ENCODE measurements around the gene TCEAL8.
"Not testable (repeated sequence)": the region's sequence is repeated elsewhere in the genome, so short reads cannot be mapped to it uniquely, and the experiment has no call there.

TCEAL8 gene

DNA sequence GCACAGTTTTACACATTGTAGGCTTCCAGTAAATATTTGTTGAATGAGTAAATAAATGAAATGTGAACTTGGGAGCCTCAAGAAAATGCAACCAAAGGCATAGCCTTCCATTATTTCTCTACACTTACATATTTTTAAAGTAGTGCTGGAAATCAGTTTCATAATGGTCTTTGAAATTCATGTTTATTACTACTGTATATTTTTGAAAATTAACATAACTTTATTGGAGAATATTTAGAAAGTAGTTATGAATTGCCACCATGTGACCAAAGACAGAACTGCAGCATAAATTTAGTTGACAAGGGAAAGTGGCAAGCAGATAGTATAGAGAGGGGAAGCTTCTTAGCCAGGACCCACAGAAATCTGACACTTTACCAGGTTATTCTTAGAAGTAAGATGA, 6.4 kb downstream of the TCEAL8 start:
- DNase-seq (ENCODE audit: low read depth in 2 of 2) = peak; percentile 41 to 42
- peak; percentile 43 for TF ChIP-seq CTCF (IDR thresholded peaks at IDR 0.05; ENCODE audit: low read depth, low read length)

DNA sequence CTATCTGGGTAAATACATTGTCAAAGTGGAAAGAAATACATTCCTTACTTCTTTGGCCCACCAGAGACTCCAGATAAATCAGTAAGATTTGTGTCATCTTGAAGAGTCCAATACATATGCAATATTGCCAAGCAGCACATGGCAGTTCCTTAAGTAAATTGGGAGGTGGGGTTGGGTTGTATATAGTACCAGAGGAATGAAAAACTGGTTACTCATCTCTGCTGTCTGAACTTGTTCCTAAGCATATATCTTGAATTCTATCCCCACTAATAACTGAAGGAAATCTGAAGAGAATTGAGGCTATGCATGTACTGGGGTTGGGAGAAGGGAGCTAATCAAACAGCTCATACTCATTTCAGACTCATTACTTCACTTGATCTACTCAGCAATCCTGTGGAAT, 14.8 kb downstream of the TCEAL8 start:
- DNase-seq (ENCODE audit: low read depth in 2 of 2) = no peak
- no peak for TF ChIP-seq CTCF (IDR thresholded peaks at IDR 0.05; ENCODE audit: low read depth, low read length)
- H3K4me3 ChIP-seq (replicated peaks in 1 of 2; ENCODE audit: low read depth in 2 of 2, low read length in 2 of 2) = no peak overlapping the region

More for the DNA sequence above, 6.4 kb downstream of the TCEAL8 start:
- H3K4me3 ChIP-seq (replicated peaks in 1 of 2; ENCODE audit: low read depth in 2 of 2, low read length in 2 of 2) = no peak overlapping the region

DNA sequence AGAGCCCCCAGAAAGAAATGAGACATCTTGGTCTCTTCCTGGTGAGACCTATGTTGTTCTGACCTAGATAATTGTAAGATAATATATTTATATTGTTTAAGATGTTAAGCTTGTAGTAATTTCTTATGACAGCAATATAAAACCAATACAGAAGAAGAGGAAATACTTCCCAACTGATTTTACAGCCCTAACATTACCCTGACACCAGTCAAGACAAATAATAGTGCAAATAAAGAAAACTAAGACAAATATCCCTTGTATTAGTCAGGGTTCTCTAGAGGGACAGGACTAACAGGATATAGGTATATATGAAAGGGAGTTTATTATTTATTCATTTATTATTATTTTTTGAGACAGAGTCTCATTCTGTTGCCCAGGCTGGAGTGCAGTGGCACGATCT, 18.7 kb downstream of the TCEAL8 start:
- H3K4me3 ChIP-seq (replicated peaks in 1 of 2; ENCODE audit: low read depth in 2 of 2, low read length in 2 of 2) = no peak overlapping the region

GRCh38 chrX:103235608-103236007, 19.3 kb downstream of the TCEAL8 start:
- H3K4me3 ChIP-seq (replicated peaks in 1 of 2; ENCODE audit: low read depth in 2 of 2, low read length in 2 of 2); DNase-seq (ENCODE audit: low read depth in 2 of 2): not testable (repeated sequence)

More for the DNA sequence above, 18.7 kb downstream of the TCEAL8 start:
- DNase-seq (ENCODE audit: low read depth in 2 of 2) = no peak
- no peak for TF ChIP-seq CTCF (IDR thresholded peaks at IDR 0.05; ENCODE audit: low read depth, low read length)

- no peak for TF ChIP-seq CTCF (IDR thresholded peaks at IDR 0.05; ENCODE audit: low read depth, low read length)
- no peak for DNase-seq (ENCODE audit: low read depth in 2 of 2)
- H3K4me3 ChIP-seq (replicated peaks in 1 of 2; ENCODE audit: low read depth in 2 of 2, low read length in 2 of 2) = no peak overlapping the region
These were observed 20.1 kb downstream of the TCEAL8 start for GRCh38 chrX:103234869-103235268.

- no peak for TF ChIP-seq CTCF (IDR thresholded peaks at IDR 0.05; ENCODE audit: low read depth, low read length)
- DNase-seq (ENCODE audit: low read depth in 2 of 2) = no peak
- H3K4me3 ChIP-seq (replicated peaks in 1 of 2; ENCODE audit: low read depth in 2 of 2, low read length in 2 of 2) = no peak overlapping the region
These were observed 21.7 kb downstream of the TCEAL8 start for GRCh38 chrX:103233263-103233662.

DNA sequence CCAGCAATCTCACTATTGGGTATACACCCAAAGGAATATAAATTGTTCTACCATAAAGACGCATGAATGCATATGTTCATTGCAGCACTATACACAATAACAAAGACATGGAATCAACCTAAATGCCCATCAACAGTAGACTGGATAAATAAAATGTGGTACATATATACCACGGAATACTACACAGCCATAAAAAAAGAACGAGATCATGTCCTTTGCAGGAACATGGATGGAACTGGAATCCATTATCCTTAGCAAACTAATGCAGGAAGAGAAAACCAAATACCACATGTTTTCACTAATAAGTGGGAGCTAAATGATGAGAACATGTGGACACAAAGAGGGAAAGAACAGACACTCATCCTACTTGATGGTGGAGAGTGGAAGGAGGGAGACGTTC, 29.0 kb downstream of the TCEAL8 start:
- H3K4me3 ChIP-seq (replicated peaks in 1 of 2; ENCODE audit: low read depth in 2 of 2, low read length in 2 of 2); DNase-seq (ENCODE audit: low read depth in 2 of 2): not testable (repeated sequence)

DNA sequence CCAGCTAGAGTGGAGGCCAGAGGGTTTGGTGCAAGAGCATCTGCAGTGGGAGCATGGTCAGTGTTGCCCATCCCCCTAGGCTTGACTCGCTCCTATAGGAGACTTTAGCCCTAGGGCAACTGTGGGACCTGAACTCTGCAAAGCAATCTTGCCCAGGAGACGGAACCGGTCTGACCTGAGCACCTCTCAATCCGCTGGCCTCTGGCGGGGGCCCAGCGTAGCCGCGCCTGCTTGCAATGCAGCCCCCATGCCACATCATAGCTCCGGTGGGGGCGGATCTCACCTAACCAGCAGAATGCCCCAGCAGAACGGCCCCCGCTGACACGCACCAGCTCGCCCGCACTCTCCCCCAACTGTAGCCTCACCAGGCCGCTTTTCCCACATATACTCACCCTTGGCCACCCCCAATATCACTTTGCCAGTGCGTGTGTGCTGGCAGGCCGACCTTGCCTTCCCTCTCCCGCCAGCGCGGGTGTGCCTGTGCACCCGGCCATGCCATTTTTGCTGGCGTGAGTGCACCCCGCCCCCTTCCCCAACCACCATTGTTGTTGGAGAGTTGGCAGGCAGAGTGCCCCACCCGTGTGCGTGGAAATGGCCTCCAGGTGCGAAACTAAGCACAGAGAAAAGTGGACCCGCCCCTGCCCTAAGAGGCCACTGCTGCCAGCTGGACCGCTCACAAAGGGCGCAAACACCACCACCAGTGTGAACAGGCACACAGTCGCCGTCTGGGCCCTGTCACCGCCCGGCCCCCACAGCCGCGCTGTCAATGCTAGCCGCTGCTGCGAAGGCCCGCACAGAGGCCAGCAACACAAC, 34.2 kb downstream of the TCEAL8 start:
- no peak overlapping the region for H3K4me3 ChIP-seq (replicated peaks in 1 of 2; ENCODE audit: low read depth in 2 of 2, low read length in 2 of 2)
- TF ChIP-seq CTCF (IDR thresholded peaks at IDR 0.05; ENCODE audit: low read depth, low read length) = no peak

More for the DNA sequence above, 34.2 kb downstream of the TCEAL8 start:
- no peak for DNase-seq (ENCODE audit: low read depth in 2 of 2)

Data from cardiac fibroblast (primary cell).